DMS 273 (cell line): Measurements from ENCODE around the gene MICAL2.

Experiments used
- DNase-seq: peaks from one replicate; lab custom pipeline; 2025; ENCODE audit not compliant: unreplicated experiment; lab: John Stamatoyannopoulos, UW

Gene MICAL2, protein sequence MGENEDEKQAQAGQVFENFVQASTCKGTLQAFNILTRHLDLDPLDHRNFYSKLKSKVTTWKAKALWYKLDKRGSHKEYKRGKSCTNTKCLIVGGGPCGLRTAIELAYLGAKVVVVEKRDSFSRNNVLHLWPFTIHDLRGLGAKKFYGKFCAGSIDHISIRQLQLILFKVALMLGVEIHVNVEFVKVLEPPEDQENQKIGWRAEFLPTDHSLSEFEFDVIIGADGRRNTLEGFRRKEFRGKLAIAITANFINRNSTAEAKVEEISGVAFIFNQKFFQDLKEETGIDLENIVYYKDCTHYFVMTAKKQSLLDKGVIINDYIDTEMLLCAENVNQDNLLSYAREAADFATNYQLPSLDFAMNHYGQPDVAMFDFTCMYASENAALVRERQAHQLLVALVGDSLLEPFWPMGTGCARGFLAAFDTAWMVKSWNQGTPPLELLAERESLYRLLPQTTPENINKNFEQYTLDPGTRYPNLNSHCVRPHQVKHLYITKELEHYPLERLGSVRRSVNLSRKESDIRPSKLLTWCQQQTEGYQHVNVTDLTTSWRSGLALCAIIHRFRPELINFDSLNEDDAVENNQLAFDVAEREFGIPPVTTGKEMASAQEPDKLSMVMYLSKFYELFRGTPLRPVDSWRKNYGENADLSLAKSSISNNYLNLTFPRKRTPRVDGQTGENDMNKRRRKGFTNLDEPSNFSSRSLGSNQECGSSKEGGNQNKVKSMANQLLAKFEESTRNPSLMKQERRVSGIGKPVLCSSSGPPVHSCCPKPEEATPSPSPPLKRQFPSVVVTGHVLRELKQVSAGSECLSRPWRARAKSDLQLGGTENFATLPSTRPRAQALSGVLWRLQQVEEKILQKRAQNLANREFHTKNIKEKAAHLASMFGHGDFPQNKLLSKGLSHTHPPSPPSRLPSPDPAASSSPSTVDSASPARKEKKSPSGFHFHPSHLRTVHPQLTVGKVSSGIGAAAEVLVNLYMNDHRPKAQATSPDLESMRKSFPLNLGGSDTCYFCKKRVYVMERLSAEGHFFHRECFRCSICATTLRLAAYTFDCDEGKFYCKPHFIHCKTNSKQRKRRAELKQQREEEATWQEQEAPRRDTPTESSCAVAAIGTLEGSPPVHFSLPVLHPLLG

GRCh38 chr11:12110201-12110713, at the start of gene MICAL2:
MICAL2 (plus strand) TSS chr11:12110590; CDS start chr11:12162156, 51,566 bp downstream.
- peak; percentile 94 for DNase-seq

DNA sequence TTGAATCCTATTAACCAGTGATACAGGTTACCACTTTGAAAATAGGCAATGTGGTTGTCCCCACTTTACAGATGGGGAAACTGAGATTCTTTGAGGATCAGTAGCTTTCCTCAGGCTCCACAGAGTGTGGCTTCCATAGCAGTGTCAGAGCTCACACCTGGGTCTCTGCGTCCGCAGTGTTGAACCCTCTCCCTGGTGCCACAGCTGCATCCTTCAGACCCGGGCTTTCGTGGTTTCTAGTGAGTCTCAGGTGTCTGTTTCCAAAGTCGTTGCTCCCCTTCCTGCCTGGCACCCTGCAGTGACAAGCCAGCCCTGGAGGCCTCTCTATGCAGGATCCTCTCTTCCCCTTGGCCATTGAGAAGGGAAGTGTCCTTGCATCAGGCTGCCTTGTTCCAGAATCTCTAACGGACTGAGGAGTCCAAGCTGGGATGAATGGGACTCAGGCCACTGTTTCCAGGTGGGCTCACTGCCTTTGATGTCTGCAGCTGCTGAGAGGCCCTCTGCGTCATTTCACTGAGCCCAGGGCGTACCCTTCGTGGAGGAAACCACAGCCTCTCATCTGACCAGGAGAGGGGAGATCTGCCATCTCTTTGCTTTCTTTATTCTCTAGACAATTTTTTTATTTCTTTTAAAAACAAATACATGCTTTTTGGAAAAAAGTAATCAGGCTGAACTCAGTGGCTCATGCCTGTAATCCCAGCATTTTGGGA, 48.4 kb upstream of the MICAL2 start:
- no peak for DNase-seq

GRCh38 chr11:12063251-12063650, 47.1 kb upstream of the MICAL2 start:
- no peak for DNase-seq

DNA sequence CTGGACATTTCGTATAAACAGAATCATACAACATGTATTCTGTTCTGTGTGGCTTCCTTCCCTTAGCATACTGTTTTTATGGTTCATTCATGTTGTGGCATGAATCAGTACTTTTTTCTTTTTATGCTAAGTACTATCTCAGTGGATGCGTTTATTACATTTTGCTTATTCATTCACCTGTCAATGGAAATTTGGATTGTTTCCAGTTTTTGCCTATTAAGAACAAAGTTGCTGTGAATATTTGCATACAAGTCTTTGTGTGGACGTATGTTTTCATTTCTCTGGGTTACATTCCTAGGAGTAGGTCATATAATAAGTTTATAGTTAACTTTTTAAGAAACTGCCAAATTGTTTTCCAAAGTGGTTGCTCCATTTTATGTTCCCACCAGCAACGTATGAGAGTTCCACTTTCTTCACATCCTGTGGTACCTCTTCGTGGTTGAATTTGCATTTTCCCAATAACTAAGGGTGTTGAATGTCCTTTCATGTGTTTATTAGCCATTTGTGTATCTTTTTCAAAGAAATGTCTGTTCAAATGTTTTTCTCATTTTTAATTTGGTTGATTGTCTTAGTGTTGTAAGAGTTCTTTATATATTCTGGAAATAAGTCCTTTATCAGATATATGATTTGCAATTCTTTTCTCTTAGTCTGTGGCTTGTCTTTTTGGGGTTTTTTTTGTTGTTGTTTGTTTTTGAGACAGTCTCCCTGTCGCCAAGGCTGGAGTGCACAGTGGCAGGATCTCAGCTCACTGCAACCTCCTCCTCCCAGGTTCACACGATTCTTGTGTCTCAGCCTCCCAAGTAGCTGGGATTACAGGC, 46.0 kb upstream of the MICAL2 start:
- no peak for DNase-seq

GRCh38 chr11:12064954-12065280, 45.5 kb upstream of the MICAL2 start:
- DNase-seq: no peak

GRCh38 chr11:12066056-12066798, 44.2 kb upstream of the MICAL2 start:
- peak; percentile 5 for DNase-seq

- DNase-seq: peak; percentile 48
Observed at GRCh38 chr11:12066799-12067508, 43.4 kb upstream of the MICAL2 start.

DNA sequence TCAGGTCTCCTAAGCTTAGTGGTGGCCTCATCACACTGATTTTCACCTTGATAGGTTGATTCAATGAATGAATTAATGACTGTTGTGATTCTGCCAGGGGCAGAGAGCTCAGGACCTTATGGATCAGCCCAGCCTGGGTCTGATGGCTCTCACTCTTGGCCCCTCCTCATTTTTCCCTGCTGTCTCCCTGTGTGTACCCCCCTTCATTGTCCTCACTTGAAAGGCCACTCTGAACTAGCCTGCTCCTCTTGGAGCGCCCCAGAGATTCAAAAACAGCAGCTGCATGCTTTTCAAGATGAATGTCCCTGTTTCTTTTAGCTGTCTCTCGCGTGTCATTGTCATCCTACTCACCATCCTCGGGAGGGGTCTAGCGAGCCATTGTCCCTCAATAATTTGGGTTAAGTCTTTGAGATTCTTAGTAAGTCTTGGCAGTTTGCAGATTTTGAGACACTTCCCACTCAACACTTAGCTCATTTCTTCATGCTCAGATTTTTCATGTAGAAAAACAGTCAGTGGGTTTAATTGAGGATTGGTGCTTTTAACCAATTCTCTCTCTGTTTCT, 42.5 kb upstream of the MICAL2 start:
- DNase-seq: no peak

DNA sequence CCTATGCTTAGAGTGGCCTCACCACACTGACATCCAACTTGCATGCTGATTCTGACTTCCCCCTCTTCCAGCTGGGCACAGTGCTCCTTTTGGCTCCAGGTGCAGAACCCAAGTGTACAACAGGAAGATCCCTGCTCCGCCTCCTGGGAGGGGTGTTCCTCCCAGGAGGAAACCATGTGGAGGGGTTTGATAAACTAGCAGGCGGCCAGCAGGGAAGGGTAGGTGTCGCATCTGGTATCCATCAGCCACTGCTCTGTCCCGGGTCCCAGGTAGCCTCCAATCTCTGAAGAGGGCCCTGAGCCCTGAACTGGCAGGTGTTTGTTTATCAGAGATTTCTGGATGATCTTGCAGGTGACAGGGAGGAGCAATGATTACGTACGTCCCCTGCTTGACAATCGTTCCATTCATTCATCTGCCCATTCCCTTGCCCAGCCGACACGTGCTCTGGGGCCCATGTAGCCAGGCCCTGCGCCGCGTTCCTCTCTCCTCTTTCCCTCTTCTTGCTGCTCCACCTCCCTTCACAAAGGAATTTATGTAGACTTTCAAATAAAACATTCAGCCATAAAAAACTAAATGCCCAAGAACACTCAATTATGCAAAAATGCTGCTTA, 41.2 kb upstream of the MICAL2 start:
- DNase-seq: no peak

DNA sequence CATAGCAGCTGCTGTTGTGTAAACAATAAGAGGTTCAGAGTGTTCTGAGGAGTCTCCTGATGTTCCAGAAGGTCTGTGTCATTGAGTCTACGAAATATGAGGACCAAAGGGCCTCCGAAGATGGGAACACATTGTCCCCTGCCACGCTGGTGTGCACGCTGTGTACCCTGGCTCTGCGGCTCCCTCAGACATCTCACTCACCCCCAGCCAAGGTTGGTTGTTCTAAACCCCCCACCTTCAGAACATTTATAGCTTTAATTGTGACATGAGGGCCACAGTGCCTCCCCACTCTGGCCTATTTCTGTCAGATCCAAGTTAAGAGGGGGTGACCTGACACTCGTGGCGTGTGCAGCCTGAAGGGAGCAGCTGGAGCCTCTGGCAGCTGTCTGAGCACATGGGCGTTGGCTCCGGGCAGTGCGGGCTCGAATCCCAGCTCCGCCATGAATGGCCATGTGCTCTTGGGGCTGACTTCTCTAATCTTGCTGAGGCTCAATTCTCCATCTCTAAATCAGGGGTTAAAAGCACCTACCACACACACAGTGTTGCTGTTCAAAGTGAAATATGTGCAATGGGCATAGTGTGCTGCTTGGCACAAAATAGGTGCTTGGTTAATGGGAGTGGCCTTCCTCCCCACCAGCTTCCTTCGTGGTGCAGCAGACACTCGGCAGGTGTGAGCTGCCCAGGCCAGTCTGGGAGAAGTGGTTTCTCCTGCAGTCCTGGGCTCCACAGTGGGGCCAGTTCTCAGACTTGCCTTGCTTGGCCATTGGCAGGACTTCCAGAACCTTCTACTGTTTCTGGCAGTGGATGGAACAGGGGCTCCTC, 39.7 kb upstream of the MICAL2 start:
- DNase-seq: no peak

- DNase-seq: no peak
Observed at GRCh38 chr11:12071574-12071973, 38.8 kb upstream of the MICAL2 start.

DNA sequence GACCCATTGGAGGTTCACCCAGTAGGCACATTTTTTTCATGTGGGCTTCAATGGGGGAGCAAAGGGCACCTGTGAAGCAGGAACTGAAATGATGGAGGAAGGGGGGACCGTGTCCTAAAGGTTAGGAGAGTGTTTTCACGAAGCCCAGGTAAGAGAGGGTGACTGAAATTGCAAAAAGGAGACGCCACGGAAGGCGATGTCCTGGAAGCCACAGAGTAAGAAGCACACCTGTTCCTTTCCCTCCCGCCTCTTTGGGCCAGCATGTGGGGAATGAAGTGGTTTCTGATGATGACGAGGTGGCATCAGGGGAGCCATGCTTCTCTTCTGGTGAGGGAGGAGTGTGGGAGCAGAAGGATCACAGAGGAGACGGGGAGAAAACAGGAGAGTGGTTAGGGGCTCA, 37.0 kb upstream of the MICAL2 start:
- no peak for DNase-seq

GRCh38 chr11:12073886-12074285, 36.5 kb upstream of the MICAL2 start:
- no peak for DNase-seq

- no peak for DNase-seq
Observed at GRCh38 chr11:12074529-12075195, 35.7 kb upstream of the MICAL2 start.

GRCh38 chr11:12075291-12075690, 35.1 kb upstream of the MICAL2 start:
- DNase-seq: no peak
